SK-MEL-5 (cell line): ENCODE measurements around the gene IDNK. TPM values are rescaled to one million over a fixed set of nuclear protein-coding genes. Genes with fewer than 3 reads are reported as not detected.
"Not testable (repeated sequence)": the region's sequence is repeated elsewhere in the genome, so short reads cannot be mapped to it uniquely, and the experiment has no call there.

Experiments
- DNase-seq: peaks from one replicate; pipeline ENCODE4 v3.0.0-alpha.2; 2016; ENCODE audit warnings: low read depth, low spot score
- in situ Hi-C: cut with HindIII; loops from 2 replicates; pipeline ENCODE4 v1.10.0; 2016; ENCODE audit warnings: low sequenced_read_pairs, high pct_unique_total_duplicates, low pct_unique_long_range_greater_than_20kb
- polyA plus RNA-seq, 2 experiments: library from polyadenylated mRNA; depleted of rRNA; stranded (reverse); fragments of >200 nt; gene quantifications; 2 replicates each; pipeline ENCODE4 v1.2.3, GENCODE V29; 2015
- total RNA-seq: library from RNA; depleted of rRNA; stranded (reverse); fragments of >200 nt; shearing (Covaris generic); gene quantifications from 2 replicates; pipeline ENCODE4 v1.2.3, GENCODE V29; 2014; rRNA removed

Gene IDNK
- total RNA-seq: 3.7 and 5.4 TPM in 2 replicates
- polyA plus RNA-seq (2015; cell fraction: cytosol; rRNA removed): 2.7 and 7.8 TPM in 2 replicates
- polyA plus RNA-seq (2015; cell fraction: nucleus; rRNA removed): 5.8 and 12.7 TPM in 2 replicates

- in situ Hi-C loops: no loop called here
- DNase-seq: peak; percentile 59
These were observed at the start of gene IDNK for GRCh38 chr9:83622939-83623678. IDNK (plus strand) TSS chr9:83623143; CDS start chr9:83623172, 29 bp downstream.

- in situ Hi-C loops: no loop called here
- DNase-seq: no peak
These were observed 48.5 kb upstream of the IDNK start for GRCh38 chr9:83574482-83574881.

- in situ Hi-C loops: no loop called here
- DNase-seq: no peak
These were observed 40.9 kb upstream of the IDNK start for GRCh38 chr9:83582029-83582428.

- in situ Hi-C loops: no loop called here
- DNase-seq: peak; percentile 78
These were observed 39.6 kb upstream of the IDNK start for GRCh38 chr9:83583151-83584014.

GRCh38 chr9:83584995-83585394 is 37.9 kb upstream of the IDNK start:
- DNase-seq: no peak
- in situ Hi-C loops: no loop called here

GRCh38 chr9:83588256-83588655 is 34.7 kb upstream of the IDNK start:
- in situ Hi-C loops: no loop called here
- no peak for DNase-seq

GRCh38 chr9:83596899-83597504 is 25.9 kb upstream of the IDNK start:
- in situ Hi-C loops: no loop called here

GRCh38 chr9:83598487-83598886 is 24.5 kb upstream of the IDNK start:
- no peak for DNase-seq
- in situ Hi-C loops: no loop called here

More at GRCh38 chr9:83596899-83597504, 25.9 kb upstream of the IDNK start:
- peak; percentile 66 for DNase-seq

- no peak for DNase-seq
- in situ Hi-C loops: no loop called here
These were observed 23.9 kb upstream of the IDNK start for GRCh38 chr9:83599071-83599470.

- in situ Hi-C loops: no loop called here
- DNase-seq: no peak
These were observed 21.5 kb upstream of the IDNK start for GRCh38 chr9:83601463-83601862.

GRCh38 chr9:83607620-83608019 is 15.3 kb upstream of the IDNK start:
- in situ Hi-C loops, DNase-seq: not testable (repeated sequence)

GRCh38 chr9:83613298-83613697 is 9.6 kb upstream of the IDNK start:
- in situ Hi-C loops, DNase-seq: not testable (repeated sequence)

- DNase-seq: no peak
- in situ Hi-C loops: no loop called here
These were observed 5.6 kb upstream of the IDNK start for GRCh38 chr9:83617299-83617698.

GRCh38 chr9:83620841-83621636 is 1.9 kb upstream of the IDNK start:
- in situ Hi-C loops: no loop called here

GRCh38 chr9:83622433-83622938 is 457 bp upstream of the IDNK start:
- DNase-seq: no peak
- in situ Hi-C loops: no loop called here

More at GRCh38 chr9:83620841-83621636, 1.9 kb upstream of the IDNK start:
- DNase-seq: peak; percentile 73

- no peak for DNase-seq
- in situ Hi-C loops: no loop called here
These were observed 735 bp downstream of the IDNK start for GRCh38 chr9:83623679-83624076.

- in situ Hi-C loops: no loop called here
- DNase-seq: no peak
These were observed 2.2 kb downstream of the IDNK start for GRCh38 chr9:83625178-83625577.
